HG03064 (cell line): ENCODE data around the gene ARHGAP29.

Source experiments
- ATAC-seq: cut with Tn5 transposase; IDR thresholded peaks from one replicate; pipeline ENCODE4 v1.9.1; 2021; ENCODE audit warnings: low read depth; ENCODE audit not compliant: unreplicated experiment

The ARHGAP29 gene

DNA sequence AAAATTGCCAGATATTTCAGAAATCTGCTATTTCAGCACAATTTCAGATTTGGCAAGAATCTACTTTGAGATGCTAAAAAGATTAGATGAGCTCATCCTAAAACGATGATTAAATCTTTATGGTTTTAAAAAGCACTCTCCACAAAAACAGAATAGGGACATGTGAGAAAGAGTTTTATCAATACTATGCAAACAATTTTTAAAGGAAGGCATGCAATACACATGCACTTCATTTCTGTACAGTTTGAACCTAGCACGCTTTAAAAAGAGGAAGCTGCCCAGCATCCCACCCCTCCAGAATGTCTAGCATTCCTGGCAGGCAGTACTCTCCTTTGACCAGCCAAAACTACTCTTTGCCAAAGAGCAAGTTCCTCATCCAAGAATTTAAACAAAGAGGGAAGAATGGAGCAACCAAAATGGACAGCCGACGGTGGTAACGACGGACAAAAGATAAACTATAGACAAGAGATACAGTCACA lies 1.3 kb downstream of the ARHGAP29 start:
- ATAC-seq: no peak

DNA sequence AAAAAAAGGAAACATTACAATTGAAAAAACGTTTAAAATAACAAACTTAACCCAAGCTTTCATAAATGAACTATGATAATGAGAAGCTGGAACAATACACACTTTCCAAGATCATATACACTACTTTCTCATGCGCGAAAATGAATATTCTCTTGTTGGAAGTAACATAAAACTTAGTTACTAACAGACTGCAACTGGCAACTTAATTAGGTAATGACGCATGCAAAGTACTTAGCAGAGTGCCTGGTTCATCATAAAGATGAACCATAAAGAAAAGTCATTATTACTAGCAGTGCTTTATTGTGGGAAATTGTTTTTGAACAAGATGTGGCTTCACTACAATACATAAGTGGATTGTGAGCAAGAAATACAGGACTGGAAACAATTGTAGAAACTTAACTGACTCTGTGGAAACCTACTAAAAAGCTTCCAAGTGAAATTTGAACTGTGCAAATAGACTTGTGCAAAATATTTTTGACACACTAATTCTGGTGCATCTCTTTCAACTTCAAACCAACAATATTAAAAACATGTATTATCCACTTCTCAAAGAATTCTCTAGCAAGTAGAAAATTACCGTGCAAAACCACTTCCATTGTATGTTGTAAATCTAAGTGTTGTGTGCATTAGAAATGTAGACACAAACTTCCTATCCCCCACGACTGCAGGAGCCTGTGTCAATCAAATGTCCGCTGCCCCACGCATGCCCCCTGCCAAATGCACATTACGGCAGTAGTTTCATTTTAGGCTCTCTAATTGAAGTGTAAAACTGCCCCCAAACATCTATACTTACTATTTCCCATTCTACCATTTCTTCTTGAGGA lies 2.0 kb downstream of the ARHGAP29 start:
- no peak for ATAC-seq

DNA sequence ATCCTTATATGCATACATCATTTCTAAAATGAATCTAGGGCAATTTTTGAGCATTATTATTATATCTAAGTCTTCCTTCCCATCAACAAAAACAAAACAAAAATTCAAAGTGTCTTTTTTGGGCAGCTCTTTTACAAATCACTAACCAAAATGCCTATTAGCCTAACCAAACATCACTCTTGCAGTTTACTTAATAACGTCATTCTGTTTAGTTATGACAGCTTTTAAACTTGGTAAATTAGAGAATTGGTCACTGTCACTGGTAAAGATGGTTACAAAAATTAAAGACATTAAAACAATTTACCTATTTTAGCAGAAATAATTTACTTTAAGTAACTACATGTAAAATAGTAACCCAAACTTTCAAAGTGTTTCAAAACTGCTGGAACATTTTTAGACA lies 2.8 kb downstream of the ARHGAP29 start:
- ATAC-seq: no peak

DNA sequence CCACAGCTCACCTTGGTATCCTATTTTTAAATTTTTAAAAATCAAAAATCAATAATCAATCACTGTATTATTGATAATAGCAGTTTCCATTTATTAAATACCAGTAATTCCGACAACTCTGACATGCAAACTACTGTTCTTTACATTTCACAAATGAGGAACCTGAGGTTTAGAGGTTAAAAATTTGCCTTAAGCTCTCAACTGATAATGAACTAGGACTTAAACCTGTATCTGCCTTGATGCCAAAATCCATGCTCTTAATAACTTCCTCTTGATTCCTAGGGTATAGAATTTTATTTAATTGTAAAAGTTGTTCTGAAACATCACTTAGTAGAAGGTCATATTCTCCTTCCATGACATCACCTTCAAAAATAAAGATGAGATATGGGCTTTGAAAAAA lies 5.6 kb downstream of the ARHGAP29 start:
- ATAC-seq: no peak

DNA sequence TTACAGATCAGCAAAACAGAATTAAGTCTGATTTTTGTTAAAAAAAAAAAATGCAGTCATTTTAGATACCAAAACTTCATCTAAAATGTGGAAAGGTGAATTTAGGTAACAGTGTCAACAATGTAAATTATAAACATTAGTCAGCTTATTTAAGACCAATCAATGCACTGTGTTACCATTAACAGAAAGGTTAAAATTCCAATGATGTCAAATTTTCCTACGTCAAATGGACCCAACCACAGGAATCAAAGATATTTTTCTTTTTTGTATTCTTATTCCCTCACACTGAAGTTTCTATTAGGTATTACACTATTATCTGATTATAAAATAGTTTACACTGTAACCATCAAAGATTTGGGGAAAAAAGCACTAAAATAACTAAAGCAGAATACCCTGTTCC lies 6.5 kb downstream of the ARHGAP29 start:
- no peak for ATAC-seq

DNA sequence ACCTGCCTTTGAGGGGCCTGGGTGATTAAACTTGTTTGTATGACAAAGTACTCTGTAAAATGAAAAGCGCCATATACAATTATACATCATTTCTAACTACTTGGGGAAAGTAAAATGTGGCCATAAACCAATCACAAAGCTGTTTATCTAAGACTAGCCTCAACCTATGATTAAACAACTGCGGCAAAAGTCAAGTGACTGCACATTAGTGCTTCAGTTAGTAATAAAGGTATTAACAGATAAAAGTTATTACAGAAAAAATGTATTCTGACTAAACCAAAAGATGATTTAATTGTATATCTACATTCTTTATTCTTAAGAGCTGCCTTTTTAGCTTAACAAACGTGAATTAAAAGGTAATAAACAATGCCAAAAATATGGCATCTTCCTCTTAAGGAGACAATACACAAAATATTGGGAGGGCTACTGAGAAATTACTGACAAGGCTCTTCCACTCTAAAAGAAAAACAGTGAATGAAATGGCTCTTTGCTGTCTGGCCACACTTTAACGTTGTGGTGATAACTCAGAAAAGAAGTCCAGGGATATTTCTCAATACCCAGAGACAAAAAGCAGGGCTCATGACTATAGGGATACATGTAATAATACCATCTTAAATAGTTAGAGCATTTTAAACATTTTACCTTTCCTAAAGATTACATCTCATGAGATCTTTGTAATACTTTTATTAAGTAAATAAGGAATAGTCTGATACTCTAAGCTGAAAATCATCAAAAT lies 8.6 kb downstream of the ARHGAP29 start:
- no peak for ATAC-seq

DNA sequence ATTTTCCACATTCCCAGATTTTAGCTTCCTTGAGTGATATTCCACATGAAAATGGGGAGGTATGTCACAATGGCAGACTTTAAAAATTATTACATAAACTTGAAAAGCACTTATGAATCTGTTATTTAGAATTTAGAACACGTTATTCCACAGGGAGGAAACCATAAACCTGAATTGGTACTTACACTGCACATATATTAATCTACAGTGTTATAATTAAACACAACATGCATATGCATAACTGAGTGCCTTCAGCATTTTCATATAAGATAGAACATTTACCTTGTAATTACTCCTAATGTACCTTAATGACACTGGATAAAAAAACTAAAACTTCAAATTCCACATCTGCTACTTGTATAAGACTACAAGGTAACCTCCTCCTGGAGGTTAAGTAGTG lies 9.8 kb downstream of the ARHGAP29 start:
- no peak for ATAC-seq

DNA sequence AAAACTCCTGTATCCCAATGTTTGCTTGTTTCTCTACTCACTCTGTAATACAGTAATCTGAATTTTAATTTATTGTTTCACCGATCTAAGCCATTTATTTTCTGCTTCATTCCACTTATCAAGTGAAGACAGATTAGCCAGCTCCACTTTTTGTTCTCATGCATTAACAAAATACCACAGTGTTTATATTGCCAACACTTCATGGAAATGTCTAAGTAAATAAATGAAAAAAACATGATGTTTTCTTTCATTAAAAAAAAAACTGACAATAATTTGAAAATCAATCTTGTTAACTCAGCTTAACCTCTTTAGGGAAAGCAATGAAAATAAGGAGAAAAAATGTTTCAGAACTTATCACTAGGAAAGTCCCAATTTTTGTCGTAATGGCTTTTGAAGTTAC lies 11.5 kb downstream of the ARHGAP29 start:
- ATAC-seq: no peak

DNA sequence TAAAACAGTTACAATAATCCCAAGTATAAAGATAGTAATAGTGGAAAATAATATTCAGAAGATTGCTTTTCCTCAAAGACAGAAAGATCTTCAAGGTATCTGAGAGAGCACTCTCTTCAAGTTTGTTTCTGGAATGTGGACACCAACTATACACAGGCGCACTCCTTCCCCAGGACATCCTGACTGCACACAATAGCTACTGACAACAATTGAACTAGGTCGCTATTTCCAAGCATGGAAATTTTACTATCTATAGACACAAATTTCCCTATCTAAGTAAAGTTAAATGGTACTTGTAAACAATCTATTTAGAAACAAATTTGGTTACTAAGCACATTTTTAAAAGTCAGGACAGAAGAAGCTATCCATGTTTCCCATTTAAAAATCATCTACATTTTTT lies 19.1 kb downstream of the ARHGAP29 start:
- ATAC-seq: no peak

DNA sequence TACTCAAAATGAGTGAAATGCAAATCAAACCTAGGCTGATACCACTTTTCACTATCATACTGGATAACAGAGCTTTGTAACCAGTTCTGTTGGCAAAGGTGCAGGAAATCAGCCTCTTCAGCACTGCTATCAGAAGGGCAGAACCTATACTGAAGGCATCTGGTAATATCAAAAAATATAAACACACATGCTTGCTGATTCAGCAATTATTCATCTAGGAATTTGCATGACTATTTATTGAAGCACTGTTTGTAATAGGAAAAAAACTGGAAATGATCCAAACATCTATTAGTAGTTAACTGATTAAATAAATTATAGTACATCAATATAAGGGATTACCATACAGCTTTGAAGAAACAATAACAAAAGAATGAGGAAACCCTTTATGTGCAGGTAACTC lies 21.4 kb downstream of the ARHGAP29 start:
- no peak for ATAC-seq

DNA sequence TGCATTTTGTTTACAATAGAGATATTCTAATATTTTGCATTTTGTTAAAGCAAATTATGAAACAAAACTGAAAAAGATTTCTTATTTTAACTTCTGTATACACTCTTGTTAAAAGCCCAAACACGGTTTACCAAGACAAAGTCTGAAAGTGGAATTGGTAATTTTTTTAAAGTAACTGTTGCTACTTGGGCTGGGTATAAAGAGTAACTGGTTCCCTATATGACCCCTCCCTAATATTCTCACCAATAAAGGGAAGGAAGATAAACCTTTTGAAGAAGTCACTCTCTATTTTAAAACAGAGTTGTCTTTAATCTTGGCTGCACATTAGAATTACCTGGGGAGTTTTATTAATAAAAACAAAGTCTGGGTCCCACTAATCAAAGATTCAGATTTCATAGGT lies 27.4 kb downstream of the ARHGAP29 start:
- ATAC-seq: no peak

DNA sequence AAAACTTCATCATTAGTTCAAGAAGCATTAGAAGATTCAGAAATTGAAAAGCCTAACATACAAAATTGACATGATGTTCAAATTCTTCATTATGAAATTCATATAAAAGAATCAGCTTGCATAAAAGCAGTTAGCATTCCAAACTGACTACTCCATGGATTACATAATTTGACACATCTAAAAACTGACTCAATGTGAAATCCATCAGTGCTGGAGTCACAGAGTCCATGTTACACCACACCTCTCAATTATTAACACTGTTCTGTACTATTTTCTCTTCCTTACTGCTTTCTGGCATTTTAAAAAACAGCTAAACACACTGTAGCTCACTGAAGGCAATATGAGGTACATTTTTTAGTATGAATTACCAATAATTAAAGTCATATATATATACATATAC lies 28.0 kb downstream of the ARHGAP29 start:
- ATAC-seq: no peak

DNA sequence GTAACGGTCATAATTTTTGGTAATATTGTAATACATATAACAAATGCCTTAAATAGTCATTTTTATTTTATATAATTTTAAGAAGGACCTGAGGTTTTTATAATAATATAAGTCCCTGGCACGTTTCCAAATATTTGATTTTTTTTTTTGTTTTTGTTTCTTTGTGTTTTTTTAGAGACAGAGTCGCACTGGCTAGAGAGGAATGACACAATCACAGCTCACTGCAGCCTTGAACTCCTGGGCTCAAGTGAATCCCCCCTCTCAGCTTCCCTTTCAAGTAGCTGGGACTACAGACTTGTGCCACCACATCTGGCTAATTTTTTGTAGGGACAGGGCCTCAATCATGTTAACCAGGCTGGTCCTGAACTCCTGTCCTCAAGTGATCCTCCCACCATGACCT lies 29.7 kb downstream of the ARHGAP29 start:
- ATAC-seq: no peak

DNA sequence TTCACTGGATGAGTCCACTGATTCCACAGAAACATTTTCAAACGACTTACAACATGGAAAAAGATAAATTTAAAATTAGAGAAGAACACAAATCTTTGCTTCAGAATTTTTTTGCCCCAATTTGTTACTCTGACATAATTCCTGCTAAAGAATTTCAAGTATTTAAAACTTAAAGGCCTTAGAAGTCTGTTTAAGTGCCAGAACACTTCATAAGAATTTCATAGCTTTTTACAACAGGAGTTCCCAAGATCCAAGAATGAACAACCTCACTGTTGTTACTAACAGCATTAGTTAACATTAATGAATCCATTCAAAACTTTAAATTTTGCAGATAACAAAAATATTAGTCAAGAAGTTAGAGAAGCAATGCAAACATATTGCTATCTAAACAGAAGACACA lies 31.7 kb downstream of the ARHGAP29 start:
- ATAC-seq: no peak

DNA sequence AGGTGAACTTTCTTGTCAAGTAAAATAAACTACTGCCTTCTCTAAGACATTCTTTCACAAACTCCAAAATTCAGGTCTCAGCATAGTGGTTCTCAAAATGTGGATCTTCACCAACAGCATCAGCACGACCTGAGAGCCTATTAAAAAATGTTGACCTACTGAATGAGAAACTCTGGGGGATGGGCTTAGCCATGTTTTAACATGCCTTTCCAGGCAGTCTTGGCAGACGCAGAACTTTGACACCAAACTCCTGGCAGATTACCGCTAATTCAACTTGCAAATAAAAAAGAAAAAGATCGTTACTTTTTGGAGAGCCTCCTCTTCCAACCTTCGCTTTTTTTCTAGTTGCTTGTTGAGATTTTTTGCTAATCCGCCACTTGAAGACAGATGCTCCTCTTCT lies 35.1 kb downstream of the ARHGAP29 start:
- ATAC-seq: no peak

DNA sequence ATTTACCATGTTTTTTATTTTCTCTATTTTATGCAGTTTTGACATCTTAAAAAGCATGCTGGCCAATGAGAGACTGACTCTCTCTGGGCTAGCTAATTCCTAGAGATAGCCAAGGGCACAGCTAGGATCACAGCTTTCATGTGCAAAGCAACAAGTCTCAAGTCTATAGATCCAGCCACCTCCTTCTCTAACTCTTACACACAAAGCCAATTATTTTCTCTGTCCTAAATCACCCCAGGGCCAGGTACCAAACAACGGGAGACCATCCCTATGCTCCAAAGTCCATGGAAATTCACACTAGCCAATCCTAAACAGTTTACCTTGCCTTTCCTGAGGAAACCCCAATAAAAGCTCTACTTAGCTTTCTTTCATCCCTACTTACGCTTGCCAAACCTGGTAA lies 38.0 kb downstream of the ARHGAP29 start:
- no peak for ATAC-seq

DNA sequence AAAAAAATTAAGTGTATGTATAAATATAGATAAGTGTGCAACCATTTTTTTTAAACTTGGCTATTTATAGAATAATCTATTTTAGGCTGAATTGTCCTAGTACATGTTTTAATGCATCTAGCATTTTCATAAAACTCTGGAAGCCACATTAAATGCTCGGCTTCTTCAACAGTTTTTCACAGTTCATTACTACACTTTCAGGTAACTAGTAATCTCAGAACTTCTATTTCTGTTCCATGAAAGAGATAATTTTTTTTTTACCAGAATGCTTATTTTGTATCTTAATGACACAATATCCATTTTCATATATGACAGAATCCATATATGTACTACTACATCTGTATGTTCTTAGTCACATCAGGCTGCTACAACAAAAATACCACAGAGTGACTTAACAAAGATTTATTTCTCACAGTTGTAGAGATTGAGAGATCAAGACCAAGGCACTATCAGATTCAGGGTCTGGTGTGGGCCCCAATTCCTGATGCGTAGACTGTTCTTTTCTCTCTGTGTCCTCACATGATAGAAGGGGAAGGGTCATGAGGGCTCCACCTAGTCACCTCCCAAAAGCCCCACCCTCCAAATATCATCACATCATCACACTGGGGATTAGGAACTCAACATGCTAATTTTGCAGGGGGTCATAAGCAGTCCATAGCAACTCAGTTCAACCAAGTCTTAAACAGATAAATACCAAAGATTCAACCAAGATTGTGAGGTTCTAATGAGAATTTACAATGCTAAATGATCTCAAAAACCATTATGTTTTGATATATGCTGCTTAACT lies 43.1 kb downstream of the ARHGAP29 start:
- ATAC-seq: no peak

DNA sequence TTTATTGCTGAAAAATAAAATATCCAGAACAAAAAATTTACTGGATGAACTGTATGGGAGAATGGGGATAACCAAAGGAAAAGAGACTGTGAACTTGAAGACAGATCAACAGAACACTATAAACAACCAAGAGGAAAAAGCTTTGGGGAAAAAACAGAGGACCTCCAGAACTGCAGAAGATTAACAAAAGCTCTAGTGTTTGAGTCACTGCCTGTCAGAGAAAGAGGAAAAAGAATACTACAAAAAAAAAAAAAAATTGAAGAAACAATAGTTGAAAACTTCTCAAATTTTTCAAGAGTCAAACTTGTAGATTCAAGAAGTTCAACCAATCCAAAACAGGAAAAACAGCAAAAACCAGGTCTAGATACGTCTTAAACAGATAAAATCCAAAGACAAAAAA lies 44.3 kb downstream of the ARHGAP29 start:
- no peak for ATAC-seq

DNA sequence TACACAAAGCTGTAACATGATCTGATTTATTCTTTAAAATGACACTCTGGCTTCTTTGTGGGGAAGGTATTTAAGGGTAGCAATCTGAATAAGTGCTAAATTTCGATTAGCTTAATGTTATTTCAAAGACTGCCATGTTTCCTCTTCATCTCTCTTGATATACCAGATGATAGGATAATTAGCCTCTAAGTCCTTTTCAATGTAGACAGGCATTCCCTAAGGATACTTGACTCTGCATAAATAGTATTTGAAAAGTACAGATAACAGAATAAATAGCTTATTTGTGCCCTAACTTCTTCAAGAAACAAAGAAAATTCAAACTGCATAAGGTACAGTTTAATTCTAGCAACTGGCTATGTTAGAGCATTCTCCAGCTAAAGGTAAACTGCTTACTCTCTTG lies 46.2 kb downstream of the ARHGAP29 start:
- no peak for ATAC-seq

DNA sequence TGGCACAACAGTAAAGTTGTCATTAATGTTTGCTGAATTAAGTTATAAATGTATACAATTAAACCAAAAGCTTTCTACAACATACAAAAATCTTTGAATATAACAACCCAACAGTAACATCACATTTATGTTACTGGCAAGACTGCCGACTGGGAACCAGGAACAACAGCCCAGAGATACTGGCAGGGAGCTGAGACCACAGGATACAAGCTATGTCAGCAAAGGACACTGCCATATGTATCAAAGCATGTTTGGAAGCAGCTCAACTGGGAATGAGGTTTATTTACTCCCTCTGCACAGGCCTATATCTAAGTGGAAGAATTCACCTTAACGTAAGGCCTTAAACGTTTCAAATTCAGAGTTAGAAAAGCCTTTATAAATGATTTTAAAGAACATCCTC lies 50.4 kb downstream of the ARHGAP29 start:
- ATAC-seq: no peak

DNA sequence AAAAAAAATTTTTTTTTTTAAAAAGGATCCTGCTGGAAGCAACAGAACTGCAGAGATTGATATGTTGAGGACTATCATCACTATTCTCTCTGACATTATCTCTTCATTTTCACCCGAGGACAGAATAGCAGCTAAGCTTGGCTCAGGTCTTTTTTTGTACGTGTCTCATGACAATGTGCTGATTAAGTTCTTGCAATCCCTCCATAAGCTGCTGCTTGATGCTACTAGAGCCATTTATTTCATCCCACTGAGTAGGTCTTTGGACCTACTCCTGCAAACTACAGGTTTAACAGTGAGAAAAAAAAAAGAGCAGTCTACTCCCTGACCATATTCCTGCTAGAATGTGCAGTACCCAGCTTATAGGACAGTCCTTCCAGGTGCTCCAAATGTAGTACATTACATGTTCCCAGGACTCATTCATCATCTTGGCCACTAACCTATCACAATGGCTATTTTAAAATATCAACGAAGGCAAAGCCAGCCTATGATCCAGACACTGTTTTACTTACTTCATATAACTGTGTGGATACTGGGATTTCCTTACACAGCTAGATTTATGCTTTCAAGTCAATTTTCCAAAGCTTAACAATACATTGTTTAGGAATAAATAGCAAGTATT lies 54.1 kb downstream of the ARHGAP29 start:
- no peak for ATAC-seq
